IMR-90 (cell line): ENCODE measurements around the gene ZNF208. TPM values are rescaled to one million over a fixed set of nuclear protein-coding genes. Genes with fewer than 3 reads are reported as not detected.
"Not testable (repeated sequence)": the region's sequence is repeated elsewhere in the genome, so short reads cannot be mapped to it uniquely, and the experiment has no call there.

Experiments used
- ATAC-seq: fragments of 200-7000 bp; cut with Tn5 transposase; 2 replicates; pipeline ENCODE4 v1.9.1; 2020; ENCODE audit warnings: low read depth, mild to moderate bottlenecking, moderate library complexity
- BruUV-seq: library from RNA; stranded (reverse); fragments of 400-500 nt; replicated peaks from 2 replicates; lab custom pipeline; 2021; lab: Mats Ljungman, UMichigan
- CTCF ChIA-PET: fragments of 300-600 bp; formaldehyde crosslinking; extraction: SDS; loops from one replicate; lab custom pipeline; 2021; ENCODE audit warnings: antibody characterized with exemption; lab: Yijun Ruan, JAX
- POLR2A ChIA-PET: fragments of 300-600 bp; sonication (Branson Sonifier 250); formaldehyde crosslinking; loops from one replicate; lab custom pipeline; 2022; ENCODE audit warnings: antibody characterized with exemption; ENCODE audit not compliant: unreplicated experiment; lab: Charles Lee
- DNase-seq: peaks from one replicate; pipeline ENCODE4 v3.0.0; 2013
- H2AFZ ChIP-seq: replicated peaks from 2 replicates; pipeline ENCODE3; 2013; ENCODE audit warnings: low read length, mild to moderate bottlenecking; ENCODE audit not compliant: poor library complexity
- H2AK5ac ChIP-seq: 2 replicates; pipeline ENCODE4 v1.6.1; 2013; ENCODE audit warnings: low read depth, low read length, inconsistent platforms
- H2AK9ac ChIP-seq: replicated peaks from 2 replicates; pipeline ENCODE3; 2013; ENCODE audit warnings: mild to moderate bottlenecking, low read depth, low read length, moderate library complexity; ENCODE audit not compliant: poor library complexity
- H2BK120ac ChIP-seq: 2 replicates; pipeline ENCODE4 v1.6.1; 2013; ENCODE audit warnings: low read depth, low read length, inconsistent platforms
- H2BK15ac ChIP-seq: 3 replicates; pipeline ENCODE4 v1.6.1; 2013; ENCODE audit warnings: low read depth, low read length, inconsistent platforms
- H2BK20ac ChIP-seq: 2 replicates; pipeline ENCODE4 v1.6.1; 2013; ENCODE audit warnings: low read depth, mild to moderate bottlenecking, inconsistent platforms, low read length, moderate library complexity
- H2BK5ac ChIP-seq: 2 replicates; pipeline ENCODE4 v1.6.1; 2013; ENCODE audit warnings: mild to moderate bottlenecking, low read depth, low read length, inconsistent platforms; ENCODE audit not compliant: poor library complexity, severe bottlenecking
- H3K14ac ChIP-seq: replicated peaks from 2 replicates; pipeline ENCODE4 v1.6.1; 2013; ENCODE audit warnings: low read depth, low read length, inconsistent platforms
- H3K18ac ChIP-seq: 2 replicates; pipeline ENCODE4 v1.6.1; 2013; ENCODE audit warnings: low read depth, low read length, control low read depth
- H3K23ac ChIP-seq: 2 replicates; pipeline ENCODE4 v1.6.1; 2013; ENCODE audit warnings: low read depth, low read length, inconsistent platforms
- H3K27ac ChIP-seq: 2 replicates; pipeline ENCODE4 v1.5.1; 2013; ENCODE audit warnings: mild to moderate bottlenecking, control low read depth, low read length; ENCODE audit not compliant: insufficient read depth
- H3K27me3 ChIP-seq: 2 replicates; pipeline ENCODE4 v1.6.1; 2013; ENCODE audit warnings: low read length; ENCODE audit not compliant: control insufficient read depth, insufficient read depth
- H3K36me3 ChIP-seq: 2 replicates; pipeline ENCODE4 v1.6.1; 2013; ENCODE audit warnings: low read length, mixed read lengths; ENCODE audit not compliant: control insufficient read depth, insufficient read depth
- H3K4ac ChIP-seq: 2 replicates; pipeline ENCODE4 v1.6.1; 2013; ENCODE audit warnings: low read depth, low read length, inconsistent platforms
- H3K4me1 ChIP-seq: 2 replicates; pipeline ENCODE4 v1.6.1; 2013; ENCODE audit warnings: low read length, mixed read lengths; ENCODE audit not compliant: control insufficient read depth, insufficient read depth
- H3K4me2 ChIP-seq: 2 replicates; pipeline ENCODE4 v1.6.1; 2013; ENCODE audit warnings: low read depth, mild to moderate bottlenecking, control low read depth, low read length, moderate library complexity
- H3K4me3 ChIP-seq: 2 replicates; pipeline ENCODE4 v1.5.1; 2013; ENCODE audit warnings: low read depth, mild to moderate bottlenecking, control low read depth, low read length, moderate library complexity; ENCODE audit not compliant: insufficient read depth
- H3K56ac ChIP-seq: 2 replicates; pipeline ENCODE4 v1.6.1; 2013; ENCODE audit warnings: low read length, inconsistent platforms; ENCODE audit not compliant: insufficient read depth; ENCODE audit errors: extremely low read depth
- H3K79me1 ChIP-seq, 2 experiments: 2 replicates each; pipeline ENCODE4 v1.6.1; 2013; ENCODE audit warnings: low read length in 2 of 2, inconsistent platforms in 1 of 2, low read depth in 1 of 2
- H3K9ac ChIP-seq: 2 replicates; pipeline ENCODE4 v1.6.1; 2013; ENCODE audit warnings: low read depth, low read length, control low read depth
- H3K9me1 ChIP-seq: 2 replicates; pipeline ENCODE4 v1.6.1; 2013; ENCODE audit warnings: low read length, inconsistent platforms; ENCODE audit not compliant: insufficient read depth
- H3K9me3 ChIP-seq: 2 replicates; pipeline ENCODE4 v1.6.1; 2013; ENCODE audit warnings: low read length; ENCODE audit not compliant: control insufficient read depth, insufficient read depth
- H4K20me1 ChIP-seq: 2 replicates; pipeline ENCODE4 v1.6.1; 2013; ENCODE audit warnings: low read length, inconsistent platforms; ENCODE audit not compliant: insufficient read depth
- H4K5ac ChIP-seq: 2 replicates; pipeline ENCODE4 v1.6.1; 2013; ENCODE audit warnings: mild to moderate bottlenecking, low read depth, low read length, control low read depth
- H4K8ac ChIP-seq, 2 experiments: 2 replicates each; pipeline ENCODE4 v1.6.1; 2013; ENCODE audit warnings: low read depth in 2 of 2, low read length in 2 of 2, control low read depth in 1 of 2, inconsistent platforms in 1 of 2
- H4K91ac ChIP-seq: 2 replicates; pipeline ENCODE4 v1.6.1; 2013; ENCODE audit warnings: low read depth, low read length, inconsistent platforms; ENCODE audit not compliant: insufficient read depth
- CEBPB ChIP-seq: IDR thresholded peaks from 2 replicates; pipeline ENCODE4 v1.6.1; 2012; ENCODE audit warnings: low read depth, low read length, improper control_type of control experiment
- CHD1 ChIP-seq: IDR thresholded peaks from 2 replicates; pipeline ENCODE4 v1.6.1; 2012; ENCODE audit warnings: low read depth, low read length, improper control_type of control experiment
- MAFK ChIP-seq: IDR thresholded peaks from 2 replicates; pipeline ENCODE4 v1.6.1; 2012; ENCODE audit warnings: low read depth, low read length, improper control_type of control experiment
- MXI1 ChIP-seq: IDR thresholded peaks from 2 replicates; pipeline ENCODE4 v1.6.1; 2012; ENCODE audit warnings: low read depth, mild to moderate bottlenecking, low read length, moderate library complexity, borderline replicate concordance
- RAD21 ChIP-seq: IDR thresholded peaks from 2 replicates; pipeline ENCODE4 v1.6.1; 2012; ENCODE audit warnings: low read length, improper control_type of control experiment
- RCOR1 ChIP-seq: IDR thresholded peaks from 2 replicates; pipeline ENCODE4 v1.6.1; 2012; ENCODE audit warnings: mild to moderate bottlenecking, low read length, improper control_type of control experiment; ENCODE audit not compliant: insufficient replicate concordance
- RFX5 ChIP-seq: IDR thresholded peaks from 2 replicates; pipeline ENCODE4 v1.8.0; 2012; ENCODE audit warnings: low read depth, mild to moderate bottlenecking, low read length, moderate library complexity
- SMC3 ChIP-seq: fragments of 150-350 bp; IDR thresholded peaks from 2 replicates; pipeline ENCODE4 v1.6.1; 2016; ENCODE audit warnings: low read depth, mild to moderate bottlenecking, antibody characterized with exemption, low read length, moderate library complexity
- WGBS, 2 experiments: methylation state at CpG; one replicate each; pipeline versions ENCODE4 v1.1.5 to v1.1.7; 2013; ENCODE audit warnings: missing lambda C conversion rate in 2 of 2; ENCODE audit not compliant: insufficient read length in 1 of 2; ENCODE audit errors: extremely low coverage in 2 of 2; 5-methylcytosine and 5-hydroxymethylcytosine counted together
- dilution Hi-C: fragments of 300-500 bp; cut with HindIII; formaldehyde crosslinking; loops from one replicate; pipeline ENCODE4 v1.14.3; 2018; ENCODE audit warnings: low sequenced_read_pairs; ENCODE audit not compliant: unreplicated experiment
- in situ Hi-C: fragments of 300-500 bp; cut with MboI; formaldehyde crosslinking; loops from 3 replicates; pipeline ENCODE4 v1.14.3; 2019; ENCODE audit warnings: low sequenced_read_pairs, inconsistent platforms, mixed read lengths
- intact Hi-C: fragments of 100-400 bp; cut with micrococcal nuclease; formaldehyde crosslinking; loops from 2 replicates; pipeline ENCODE4 v1.10.0; 2022
- polyA plus RNA-seq, 3 experiments: library from polyadenylated mRNA; depleted of rRNA; stranded (reverse); fragments of >200 nt; gene quantifications; 2 replicates each; pipeline ENCODE4 v1.2.3, GENCODE V29; 2012; ENCODE audit warnings: low replicate concordance in 1 of 3
- total RNA-seq: library from RNA; depleted of rRNA; stranded (reverse); fragments of >200 nt; gene quantifications from 2 replicates; pipeline ENCODE4 v1.2.3, GENCODE V29; 2012
- TF ChIP-seq, protein P1 (sequence below): fragments of 150-350 bp; IDR thresholded peaks from 2 replicates; pipeline ENCODE4 v1.6.1; 2017; ENCODE audit warnings: mild to moderate bottlenecking, antibody characterized with exemption, low read length, low read depth

Gene ZNF208
- total and polyA plus RNA-seq, 2 of the 4 experiments (the other 2 are of a cell fraction): not detected

DNA sequence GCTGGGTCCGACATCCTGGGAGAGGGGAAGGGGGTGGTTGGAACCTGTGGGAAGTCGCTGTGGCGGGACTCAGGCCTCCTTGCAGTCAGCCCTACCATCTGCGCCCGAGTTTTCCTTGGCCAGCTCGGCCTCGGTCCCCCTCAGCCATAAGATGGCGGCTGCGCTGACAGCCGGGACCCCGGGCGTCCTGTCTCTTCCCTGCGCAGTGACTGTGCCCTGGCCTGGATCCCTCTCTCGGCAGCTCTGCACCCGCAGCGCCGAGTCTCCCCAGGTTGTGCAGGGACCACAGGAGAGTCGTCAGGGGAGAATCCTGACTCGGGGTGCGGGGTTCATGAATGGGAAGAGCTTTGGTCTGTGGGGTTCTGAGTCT is 41.9 kb upstream of the ZNF208 start:
- DNase-seq (no peak), ATAC-seq (peak; percentile 40; the same call in 1 of the 2 replicates)
- Histone ChIP-seq H3K4me3 (peak overlapping the region; percentile 43), H2AK5ac (no peak overlapping the region), H3K9me3 (peaks cover 14% of the 10 kb centered on the region), H3K27ac (no peak overlapping the region), H4K5ac (no peak overlapping the region), H2BK120ac (no peak overlapping the region), H2AFZ (peak overlapping the region; percentile 75), H2AK9ac (no peak overlapping the region), H3K9ac (no peak overlapping the region), H3K14ac (no peak overlapping the region), H3K27me3 (no peaks in the 10 kb centered on the region), H3K4ac (no peak overlapping the region), H3K9me1 (no peaks in the 10 kb centered on the region), H2BK5ac (no peak overlapping the region), H2BK20ac (no peak overlapping the region), H3K4me2 (no peak overlapping the region), H3K18ac (no peak overlapping the region), H3K56ac (no peak overlapping the region), H3K4me1 (no peaks in the 10 kb centered on the region), H3K23ac (no peak overlapping the region), H3K79me1 (no peaks in the 10 kb centered on the region), H4K8ac (no peak overlapping the region), H4K20me1 (no peaks in the 10 kb centered on the region), H2BK15ac (no peak overlapping the region), H3K36me3 (no peaks in the 10 kb centered on the region), H4K91ac (no peak overlapping the region)
- TF ChIP-seq RCOR1 (no peak), CEBPB (no peak), CHD1 (no peak), RAD21 (no peak), MAFK (no peak), SMC3 (no peak), MXI1 (no peak), RFX5 (no peak)
- TF ChIP-seq, protein P1, sequence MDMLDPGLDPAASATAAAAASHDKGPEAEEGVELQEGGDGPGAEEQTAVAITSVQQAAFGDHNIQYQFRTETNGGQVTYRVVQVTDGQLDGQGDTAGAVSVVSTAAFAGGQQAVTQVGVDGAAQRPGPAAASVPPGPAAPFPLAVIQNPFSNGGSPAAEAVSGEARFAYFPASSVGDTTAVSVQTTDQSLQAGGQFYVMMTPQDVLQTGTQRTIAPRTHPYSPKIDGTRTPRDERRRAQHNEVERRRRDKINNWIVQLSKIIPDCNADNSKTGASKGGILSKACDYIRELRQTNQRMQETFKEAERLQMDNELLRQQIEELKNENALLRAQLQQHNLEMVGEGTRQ: no peak
- in situ Hi-C loops: no loop called here
- CTCF ChIA-PET: no interaction called here
- 0% methylated on average over 2 of the region's 20 CpGs; no CpG with 5 or more reads in 1 of the 2 experiments for WGBS, 2 experiments
- dilution Hi-C loops: no loop called here
- POLR2A ChIA-PET: no interaction called here
- intact Hi-C loops: no loop called here
- no TSS peak for BruUV-seq

DNA sequence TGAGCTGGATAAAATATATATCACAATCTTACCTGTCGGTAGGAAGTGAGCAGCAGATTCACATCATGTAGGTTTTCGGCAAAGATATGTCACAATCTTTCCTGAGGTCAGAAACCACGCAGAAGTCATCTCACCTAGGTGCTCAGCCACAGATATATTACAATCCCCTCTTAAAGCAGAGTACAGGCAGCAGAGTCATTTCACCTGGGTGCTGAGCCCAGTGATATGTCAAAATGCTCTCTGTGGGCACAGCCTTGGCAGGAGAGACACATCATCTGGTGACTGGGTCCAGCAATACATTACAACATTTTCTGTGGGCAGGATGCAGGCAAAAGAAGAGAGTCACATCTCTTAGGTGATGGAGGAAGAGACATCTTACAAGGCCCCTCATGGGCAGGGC is 30.4 kb upstream of the ZNF208 start:
- WGBS, 2 experiments: no CpG with 5 or more reads among the region's 3 CpGs
- dilution Hi-C loops: not testable (repeated sequence)

More for the DNA sequence above, 30.4 kb upstream of the ZNF208 start:
- H3K4me2 ChIP-seq, H3K9ac ChIP-seq, H2AK9ac ChIP-seq, H3K56ac ChIP-seq, CTCF ChIA-PET, H3K9me1 ChIP-seq, H2AFZ ChIP-seq, in situ Hi-C loops, H3K4ac ChIP-seq, BruUV-seq, H2BK15ac ChIP-seq, H3K79me1 ChIP-seq, H2AK5ac ChIP-seq, H3K4me1 ChIP-seq, H2BK120ac ChIP-seq, H3K23ac ChIP-seq, H2BK5ac ChIP-seq, POLR2A ChIA-PET, DNase-seq, H3K18ac ChIP-seq, H3K4me3 ChIP-seq, H4K20me1 ChIP-seq, H2BK20ac ChIP-seq, H3K36me3 ChIP-seq, H3K14ac ChIP-seq, H3K27ac ChIP-seq, H4K8ac ChIP-seq, H4K91ac ChIP-seq, H3K27me3 ChIP-seq, H4K5ac ChIP-seq, ATAC-seq, intact Hi-C loops: not testable (repeated sequence)
- peaks cover 30% of the 10 kb centered on the region for H3K9me3 ChIP-seq
